Esophagus muscularis mucosa (tissue), 3 donors: ENCODE data around the gene TAF1B.

ENCODE experiments used
- POLR2AphosphoS5 ChIP-seq, 2 donors: sonication (generic); formaldehyde crosslinking; IDR thresholded peaks; one replicate each; pipeline ENCODE4 v1.6.1; 2017; ENCODE audit warnings: antibody characterized with exemption in 2 of 2
- TF ChIP-seq, protein P1 (sequence below), 3 experiments: fragments of 200-600 bp in 2 of 3; fragments of 450-650 bp in 1 of 3; sonication (generic) in 2 of 3; IDR thresholded peaks; one replicate each; pipeline ENCODE4 v1.5.1; 2017 to 2019; ENCODE audit warnings: antibody characterized with exemption in 3 of 3, mild to moderate bottlenecking in 2 of 3, moderate library complexity in 1 of 3

DNA sequence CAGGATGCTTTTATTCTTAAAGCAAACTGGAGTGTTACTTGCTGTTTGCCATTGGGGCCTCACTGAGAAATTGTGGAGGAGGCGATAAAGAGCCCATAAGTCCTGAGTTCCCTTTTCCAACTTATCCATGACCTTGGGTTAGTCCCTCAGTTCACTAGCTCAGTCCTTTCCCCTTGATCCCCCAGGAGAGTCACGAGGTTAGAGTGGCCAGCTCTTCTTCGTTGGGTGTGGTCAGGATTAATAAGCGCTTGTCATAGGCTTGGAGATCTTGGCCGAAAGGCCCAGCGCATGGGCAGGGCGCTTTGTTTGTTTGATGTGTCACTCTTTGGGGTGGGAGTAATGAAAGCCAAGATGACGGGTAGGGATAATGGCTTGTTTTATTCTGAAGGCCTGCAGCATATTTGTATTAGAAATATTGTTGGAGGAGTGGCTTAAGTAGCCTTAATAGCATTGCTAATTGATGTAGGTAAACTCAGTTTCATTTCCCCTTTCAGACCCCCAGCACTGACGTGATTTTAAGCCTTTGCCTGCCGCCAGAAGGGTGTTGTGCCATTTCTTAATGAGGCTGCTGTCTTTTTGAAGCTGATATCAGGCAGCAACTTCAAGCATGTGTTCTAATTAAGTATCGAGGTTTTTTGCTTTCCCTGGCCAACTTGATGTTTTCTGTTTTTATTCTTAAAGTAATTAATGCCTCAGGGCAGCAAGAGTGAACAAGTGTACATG, 123.9 kb downstream of the TAF1B start:
- TF ChIP-seq POLR2AphosphoS5 (IDR thresholded peaks at IDR 0.05) = no peak
- TF ChIP-seq, protein P1, sequence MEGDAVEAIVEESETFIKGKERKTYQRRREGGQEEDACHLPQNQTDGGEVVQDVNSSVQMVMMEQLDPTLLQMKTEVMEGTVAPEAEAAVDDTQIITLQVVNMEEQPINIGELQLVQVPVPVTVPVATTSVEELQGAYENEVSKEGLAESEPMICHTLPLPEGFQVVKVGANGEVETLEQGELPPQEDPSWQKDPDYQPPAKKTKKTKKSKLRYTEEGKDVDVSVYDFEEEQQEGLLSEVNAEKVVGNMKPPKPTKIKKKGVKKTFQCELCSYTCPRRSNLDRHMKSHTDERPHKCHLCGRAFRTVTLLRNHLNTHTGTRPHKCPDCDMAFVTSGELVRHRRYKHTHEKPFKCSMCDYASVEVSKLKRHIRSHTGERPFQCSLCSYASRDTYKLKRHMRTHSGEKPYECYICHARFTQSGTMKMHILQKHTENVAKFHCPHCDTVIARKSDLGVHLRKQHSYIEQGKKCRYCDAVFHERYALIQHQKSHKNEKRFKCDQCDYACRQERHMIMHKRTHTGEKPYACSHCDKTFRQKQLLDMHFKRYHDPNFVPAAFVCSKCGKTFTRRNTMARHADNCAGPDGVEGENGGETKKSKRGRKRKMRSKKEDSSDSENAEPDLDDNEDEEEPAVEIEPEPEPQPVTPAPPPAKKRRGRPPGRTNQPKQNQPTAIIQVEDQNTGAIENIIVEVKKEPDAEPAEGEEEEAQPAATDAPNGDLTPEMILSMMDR (IDR thresholded peaks at IDR 0.05) = no peak
